Panc1 (cell line): ENCODE measurements around the gene TRIP10. TPM values are rescaled to one million over a fixed set of nuclear protein-coding genes. Genes with fewer than 3 reads are reported as not detected.

Source experiments
- ATAC-seq: fragments of 200-7000 bp; cut with Tn5 transposase; 2 replicates; pipeline ENCODE4 v1.9.1; 2020; ENCODE audit warnings: mild to moderate bottlenecking, moderate library complexity
- BruUV-seq: library from RNA; stranded (reverse); fragments of 400-500 nt; replicated peaks from 2 replicates; lab custom pipeline; 2021; lab: Mats Ljungman, UMichigan
- CTCF ChIA-PET: fragments of 300-600 bp; sonication (Branson Sonifier 250); formaldehyde crosslinking; loops from one replicate; lab custom pipeline; 2022; ENCODE audit warnings: antibody characterized with exemption; lab: Charles Lee
- POLR2A ChIA-PET: fragments of 300-600 bp; sonication (Branson Sonifier 250); formaldehyde crosslinking; loops from one replicate; lab custom pipeline; 2022; ENCODE audit warnings: antibody characterized with exemption; lab: Charles Lee
- DNase-seq: peaks from one replicate; pipeline ENCODE4 v3.0.0-alpha.2; 2010; ENCODE audit warnings: low read depth, low spot score
- H3K27ac ChIP-seq: 2 replicates; pipeline ENCODE4 v1.5.1; 2011; ENCODE audit warnings: mild to moderate bottlenecking, low read length, inconsistent platforms
- H3K27me3 ChIP-seq: fragments of 200-500 bp; sonication (Bioruptor generic); 2 replicates; pipeline ENCODE4 v1.6.0; 2014; ENCODE audit warnings: low read length, inconsistent platforms; ENCODE audit not compliant: control insufficient read depth, insufficient read depth
- H3K36me3 ChIP-seq: fragments of 200-500 bp; sonication (Bioruptor generic); 2 replicates; pipeline ENCODE4 v1.5.1; 2014; ENCODE audit warnings: inconsistent platforms, mild to moderate bottlenecking, low read length, moderate library complexity; ENCODE audit not compliant: control insufficient read depth, insufficient read depth
- H3K4me1 ChIP-seq: 2 replicates; pipeline ENCODE4 v1.5.1; 2011; ENCODE audit warnings: inconsistent platforms, mild to moderate bottlenecking, low read length, moderate library complexity; ENCODE audit not compliant: control insufficient read depth, insufficient read depth
- H3K4me3 ChIP-seq, 2 experiments: 2 replicates each; pipeline ENCODE4 v1.5.1; 2011 to 2012; ENCODE audit warnings: low read depth in 2 of 2, low read length in 2 of 2, mild to moderate bottlenecking in 2 of 2, inconsistent platforms in 1 of 2, moderate library complexity in 1 of 2
- H3K9me3 ChIP-seq: fragments of 200-500 bp; sonication (Bioruptor generic); 2 replicates; pipeline ENCODE4 v1.5.1; 2014; ENCODE audit warnings: low read depth, mild to moderate bottlenecking, inconsistent platforms, low read length, moderate library complexity; ENCODE audit not compliant: control insufficient read depth, insufficient read depth
- POLR2AphosphoS5 ChIP-seq: IDR thresholded peaks from 2 replicates; pipeline ENCODE4 v1.6.1; 2012; ENCODE audit warnings: mild to moderate bottlenecking, low read depth, low read length, moderate library complexity
- SIN3A ChIP-seq: IDR thresholded peaks from 2 replicates; pipeline ENCODE4 v1.6.1; 2012; ENCODE audit warnings: low read depth, mild to moderate bottlenecking, low read length, moderate library complexity, borderline replicate concordance; ENCODE audit not compliant: insufficient read depth
- TCF7L2 ChIP-seq: IDR thresholded peaks from 2 replicates; pipeline ENCODE4 v1.6.1; 2011; ENCODE audit warnings: mild to moderate bottlenecking, low read depth, low read length, inconsistent platforms
- in situ Hi-C: cut with HindIII; loops from 2 replicates; pipeline ENCODE4 v1.10.0; 2016; ENCODE audit warnings: low sequenced_read_pairs, low pct_unique_long_range_greater_than_20kb
- intact Hi-C: fragments of 100-400 bp; cut with micrococcal nuclease; formaldehyde crosslinking; loops from one replicate; pipeline ENCODE4 v1.10.0; 2022; ENCODE audit not compliant: unreplicated experiment
- microRNA-seq: library from miRNA; unstranded; fragments of <30 nt; microRNA quantifications from one replicate; pipeline ENCODE4 v1.1.0, GENCODE V29; 2020; ENCODE audit not compliant: unreplicated experiment
- total RNA-seq: library from RNA; stranded (reverse); gene quantifications from one replicate; pipeline ENCODE4 v1.2.1, GENCODE V29; 2021; ENCODE audit not compliant: unreplicated experiment

The TRIP10 gene
- total RNA-seq, 1 experiment from 2014 or later = 115 TPM

DNA sequence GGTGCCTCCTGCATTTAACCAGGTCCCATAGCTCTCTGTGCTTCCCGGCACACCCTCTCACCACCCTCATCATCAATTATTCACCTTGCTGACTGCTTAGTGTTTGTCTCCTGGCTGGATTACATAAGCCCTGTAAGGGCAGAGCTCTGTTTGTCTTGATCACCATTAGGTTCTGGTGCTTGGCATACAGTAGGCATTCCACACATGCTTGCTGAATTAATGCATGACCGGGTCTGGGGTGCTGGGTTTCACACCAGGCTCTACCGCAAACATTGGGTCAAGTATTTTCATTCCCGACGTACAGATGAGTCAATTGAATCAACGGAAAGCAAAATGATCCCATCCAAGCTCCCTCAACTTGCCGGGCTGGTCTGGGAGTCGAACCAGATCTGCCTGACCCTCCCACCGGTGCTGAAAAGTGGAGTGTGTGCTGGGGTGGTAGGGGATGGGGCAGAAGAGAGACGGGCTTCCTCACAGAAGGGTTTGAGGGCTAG lies 61.6 kb downstream of the TRIP10 start:
- Histone ChIP-seq H3K9me3 (no peaks in the 10 kb centered on the region), H3K27ac (no peak overlapping the region), H3K36me3 (no peaks in the 10 kb centered on the region), H3K27me3 (no peaks in the 10 kb centered on the region), H3K4me3 (peak overlapping the region in 1 of 2 experiments; percentile 38; a peak in 2 of 4 replicates), H3K4me1 (no peaks in the 10 kb centered on the region)
- intact Hi-C loops (no loop called here), in situ Hi-C loops (no loop called here)
- ChIA-PET POLR2A (no interaction called here), CTCF (interaction anchor here (0.5 kb wide), 1 partner anchor 483 kb away, joined by 3 read pairs; no protein-coding TSS in a partner anchor)
- TF ChIP-seq POLR2AphosphoS5 (no peak), SIN3A (no peak), TCF7L2 (no peak)
- no TSS peak for BruUV-seq
- ATAC-seq = peak; percentile 66
- DNase-seq = peak; percentile 28

Small RNAs within 50 kb of the gene (microRNA-seq; reads per million reads assigned to microRNA genes)
- not detected for gene MIR6791

Other genes with a start within 250 kb of the TRIP10 start
- gene TUBB4A, start 237.4 kb upstream of the TRIP10 start, total RNA-seq = 4.4 TPM
- 2.9 TPM for gene TNFSF9, start 208.7 kb upstream of the TRIP10 start, total RNA-seq
- 45.4 TPM for gene CD70, start 148.5 kb upstream of the TRIP10 start, total RNA-seq
- gene TNFSF14, start 69.5 kb upstream of the TRIP10 start, total RNA-seq = 0.18 TPM
- 5.0 TPM for gene C3, start 19.0 kb upstream of the TRIP10 start, total RNA-seq
- gene GPR108, start 2.1 kb upstream of the TRIP10 start, total RNA-seq = 43.0 TPM
- 2.2 TPM for gene SH2D3A, start 27.8 kb downstream of the TRIP10 start, total RNA-seq
- 0.05 TPM for gene VAV1, start 33.0 kb downstream of the TRIP10 start, total RNA-seq
- gene ADGRE1, start 147.9 kb downstream of the TRIP10 start, total RNA-seq = 0.08 TPM